Measurements from ENCODE around the gene PRR33.

Gene PRR33

DNA sequence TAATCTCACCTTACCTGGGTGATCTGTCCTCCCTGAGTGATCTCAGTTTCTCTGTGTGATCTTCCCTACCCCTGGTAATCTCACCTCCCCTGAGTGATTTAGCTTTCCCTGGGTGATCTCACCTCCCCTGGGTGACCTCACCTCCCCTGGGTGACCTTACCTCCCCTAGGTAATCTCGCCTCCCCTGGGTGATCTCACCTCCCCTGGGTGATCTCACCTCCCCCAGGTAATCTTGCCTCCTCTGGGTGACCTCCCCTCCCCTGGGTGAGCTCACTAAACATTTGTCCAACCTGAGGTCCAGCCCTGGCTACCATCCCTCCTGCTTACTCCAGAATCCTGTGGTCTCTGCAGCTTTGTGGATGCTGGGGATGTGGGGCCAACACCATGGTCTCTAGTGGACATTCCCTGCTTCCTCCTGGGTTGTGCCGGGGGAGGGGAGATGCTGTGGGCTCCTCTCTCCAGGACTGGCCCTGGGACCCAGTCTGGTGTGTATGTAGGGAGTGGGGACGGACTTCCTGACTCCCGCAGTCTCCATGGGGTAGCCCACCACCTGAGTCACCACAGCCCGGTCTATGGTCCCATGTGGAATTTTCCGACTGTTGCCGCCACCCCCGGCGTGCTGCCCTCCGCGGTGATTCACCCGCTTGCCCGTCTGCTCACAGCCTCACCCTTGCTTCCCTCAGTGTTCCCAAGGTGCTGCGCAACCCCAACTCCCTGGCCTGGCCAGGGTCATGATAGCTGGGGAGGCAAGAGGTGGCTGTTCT lies 28.9 kb downstream of the PRR33 start:
- no peak for DNase-seq (ENCODE audit: low read depth)

DNA sequence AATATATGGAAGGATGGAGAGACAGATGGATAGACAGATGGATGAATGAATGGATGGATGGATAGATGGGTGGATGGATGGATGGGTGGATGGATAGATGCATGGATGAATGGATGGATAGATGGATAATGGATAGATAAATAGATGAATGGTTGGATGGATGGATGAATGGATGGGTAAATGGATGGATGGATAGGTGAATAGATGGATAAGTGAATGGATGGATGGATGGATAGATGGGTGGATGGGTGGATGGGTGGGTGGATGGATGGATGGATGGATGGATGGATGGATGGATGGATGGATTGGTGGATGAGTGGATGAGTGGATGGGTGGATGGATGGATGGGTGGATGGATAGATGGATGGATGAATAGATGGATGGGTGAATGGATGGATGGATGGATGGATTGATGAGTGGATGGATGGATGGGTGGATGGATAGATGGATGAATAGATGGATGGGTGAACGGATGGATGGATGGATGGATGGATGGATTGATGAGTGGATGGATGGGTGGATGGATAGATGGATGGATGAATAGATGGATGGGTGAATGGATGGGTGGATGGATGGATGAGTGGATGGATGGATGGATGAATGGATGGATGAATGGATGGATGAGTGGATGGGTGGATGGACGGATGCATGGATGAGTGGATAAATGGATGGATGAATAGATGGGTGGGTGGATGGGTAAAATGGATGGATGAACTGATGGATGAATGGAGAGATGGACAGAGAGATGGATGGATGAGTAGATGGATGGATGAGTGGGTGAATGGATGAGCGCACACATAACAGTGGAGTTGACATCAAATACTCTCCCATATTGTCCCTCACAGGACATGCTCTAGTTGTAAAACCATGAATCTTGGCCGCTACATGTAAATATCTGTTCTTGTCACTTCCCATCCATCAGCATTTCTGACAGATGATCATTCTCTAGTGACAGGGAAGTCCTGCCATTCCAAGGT lies 30.0 kb downstream of the PRR33 start:
- no peak for DNase-seq (ENCODE audit: low read depth)

DNA sequence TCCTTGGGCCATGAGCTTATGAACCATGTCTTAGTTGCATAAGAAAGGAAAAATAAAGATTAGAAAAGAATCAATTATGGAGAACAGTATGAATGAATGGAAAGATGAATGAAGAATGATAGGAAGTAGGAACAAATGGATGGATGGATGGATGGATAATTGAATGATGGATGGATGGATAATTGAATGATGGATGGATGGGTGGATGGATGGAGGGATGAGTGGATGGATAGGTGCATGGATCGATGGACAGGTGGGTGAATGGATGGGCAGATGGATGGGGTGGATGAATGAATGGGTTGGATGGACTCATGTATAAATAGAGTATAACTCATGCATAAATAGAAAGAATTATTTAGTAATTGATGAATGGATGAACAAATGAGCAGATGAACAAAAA lies 31.6 kb downstream of the PRR33 start:
- DNase-seq (ENCODE audit: low read depth): no peak

DNA sequence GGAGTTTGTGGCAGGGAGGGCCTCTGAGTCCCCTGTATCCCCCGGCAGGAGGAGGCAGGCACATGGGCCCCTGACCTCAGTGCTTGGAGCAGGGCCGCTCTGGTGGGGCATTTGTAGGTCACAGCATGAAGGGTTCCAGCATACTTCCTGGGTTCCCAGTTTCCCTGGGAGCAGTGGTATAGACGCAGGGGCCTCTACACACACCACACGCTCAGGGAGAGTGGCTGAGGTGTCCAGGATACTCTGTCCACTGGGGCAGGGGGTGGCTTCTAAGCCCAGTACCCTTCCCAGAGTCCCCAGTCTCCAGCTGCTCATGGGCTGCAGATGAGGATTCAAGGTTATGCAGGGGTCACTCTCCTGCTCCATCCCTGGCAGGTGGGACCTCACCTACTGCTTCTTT lies 32.7 kb downstream of the PRR33 start:
- no peak for DNase-seq (ENCODE audit: low read depth)

DNA sequence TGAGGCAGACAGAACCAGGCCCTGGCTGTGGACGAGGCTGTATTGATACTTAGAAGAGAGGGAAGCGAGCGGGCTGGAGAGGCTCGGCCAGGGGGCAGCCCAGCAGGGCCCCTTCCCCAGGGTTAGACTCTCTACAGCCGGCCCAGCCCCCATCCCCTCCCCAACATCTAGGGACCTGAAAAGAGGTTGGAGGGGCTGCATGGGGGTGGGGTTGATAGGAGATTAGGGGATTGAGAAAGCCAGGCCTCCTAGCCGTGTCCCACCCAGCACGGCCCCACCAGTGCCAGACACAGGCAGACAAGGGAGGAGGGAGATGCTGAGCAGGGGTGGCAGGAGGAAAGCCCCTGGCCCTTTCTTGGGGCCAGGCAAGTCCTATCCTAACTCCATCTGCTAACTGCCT lies 33.1 kb downstream of the PRR33 start:
- DNase-seq (ENCODE audit: low read depth): no peak

DNA sequence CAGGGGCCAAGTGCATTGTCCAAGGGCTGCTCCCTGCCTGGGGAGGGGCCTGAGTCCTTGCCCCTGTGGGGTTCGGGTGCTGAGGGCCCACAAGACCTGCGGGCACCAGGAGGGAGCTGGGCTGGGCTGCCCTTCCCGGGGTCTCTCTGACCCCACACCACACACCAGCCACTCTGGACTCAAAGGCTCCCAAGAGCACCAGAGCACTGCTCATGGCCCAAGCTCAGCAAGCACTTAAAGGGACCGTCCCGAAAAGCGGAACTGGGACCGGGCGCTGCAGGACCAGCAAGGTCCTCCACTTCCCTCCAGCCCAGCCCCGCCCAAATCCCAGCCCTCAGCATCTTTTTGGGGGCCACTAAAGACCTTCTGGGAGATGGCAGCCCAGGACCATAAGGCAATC lies 33.5 kb downstream of the PRR33 start:
- DNase-seq (ENCODE audit: low read depth): no peak

DNA sequence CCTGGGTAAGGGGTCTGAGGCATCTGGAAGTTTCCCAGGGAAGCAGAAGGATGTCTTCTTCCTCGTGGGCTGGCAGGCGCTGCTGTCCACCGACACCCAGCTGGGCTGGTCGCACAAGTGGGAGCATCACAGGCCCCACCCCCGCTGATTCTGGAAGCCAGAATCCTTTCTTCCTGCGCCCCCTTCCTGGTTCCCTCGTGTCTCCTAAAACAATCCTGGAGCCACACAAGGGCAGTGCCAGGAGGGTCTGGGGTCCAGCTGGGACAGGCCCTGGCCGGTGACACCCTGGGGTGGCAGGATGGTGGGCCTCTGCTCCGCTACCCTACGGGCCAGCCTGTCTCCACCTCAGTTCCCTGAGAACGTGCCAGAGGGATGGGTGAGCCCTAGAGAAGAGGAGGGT lies 34.6 kb downstream of the PRR33 start:
- no peak for DNase-seq (ENCODE audit: low read depth)

DNA sequence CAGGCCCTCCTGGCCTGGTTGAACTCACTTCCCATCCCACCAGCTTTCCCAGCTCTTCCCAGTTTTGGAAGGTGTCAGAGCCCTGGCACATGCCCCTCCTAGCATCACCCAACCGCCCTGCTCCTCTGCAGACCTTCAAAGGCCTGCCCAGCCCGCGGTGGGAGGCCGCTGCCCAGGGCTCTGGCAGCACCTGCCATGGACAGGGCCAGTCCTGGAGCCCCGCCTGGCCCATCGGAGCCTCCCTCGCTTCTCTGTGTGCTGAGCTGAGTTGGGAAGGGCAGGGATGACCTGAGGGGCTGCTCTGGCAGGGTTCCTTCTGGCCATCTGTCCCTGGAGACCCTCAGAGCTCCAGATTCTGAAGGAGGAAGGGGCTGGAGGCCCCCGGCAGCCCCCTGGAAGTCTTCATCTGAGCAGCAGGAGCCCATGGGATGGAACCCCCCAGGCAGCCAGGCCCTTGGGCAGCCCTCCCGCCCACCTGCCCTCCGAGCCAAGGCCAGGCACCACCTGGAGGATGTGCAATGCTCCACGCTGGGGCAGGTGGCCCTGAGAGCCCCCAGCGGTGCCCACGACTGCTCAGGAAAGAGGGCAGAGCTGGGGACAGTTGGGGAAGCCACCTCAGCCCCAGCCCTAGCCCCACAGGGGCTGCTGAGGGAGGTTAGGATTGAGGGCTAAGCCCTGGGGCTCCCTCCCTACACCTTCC lies 35.2 kb downstream of the PRR33 start:
- DNase-seq (ENCODE audit: low read depth): no peak

DNA sequence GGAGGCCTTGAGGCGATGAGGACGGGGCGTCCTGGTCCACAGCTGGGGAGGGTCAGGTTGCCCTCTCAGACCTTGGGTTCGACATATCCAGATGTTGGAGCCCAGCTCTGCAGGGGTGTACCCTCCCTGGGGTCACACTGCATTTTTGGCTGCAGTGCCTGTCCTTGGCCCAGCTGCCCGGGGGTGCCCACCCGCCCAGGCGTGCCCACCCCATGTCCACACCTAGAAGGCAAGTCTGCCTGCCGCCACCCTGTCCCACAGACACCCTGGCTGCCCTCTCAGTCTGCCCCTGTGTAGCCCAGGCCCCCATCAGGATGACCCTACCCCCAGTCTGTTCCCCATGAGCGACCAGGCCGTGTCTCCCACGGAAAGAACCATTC lies 35.8 kb downstream of the PRR33 start:
- no peak for DNase-seq (ENCODE audit: low read depth)

DNA sequence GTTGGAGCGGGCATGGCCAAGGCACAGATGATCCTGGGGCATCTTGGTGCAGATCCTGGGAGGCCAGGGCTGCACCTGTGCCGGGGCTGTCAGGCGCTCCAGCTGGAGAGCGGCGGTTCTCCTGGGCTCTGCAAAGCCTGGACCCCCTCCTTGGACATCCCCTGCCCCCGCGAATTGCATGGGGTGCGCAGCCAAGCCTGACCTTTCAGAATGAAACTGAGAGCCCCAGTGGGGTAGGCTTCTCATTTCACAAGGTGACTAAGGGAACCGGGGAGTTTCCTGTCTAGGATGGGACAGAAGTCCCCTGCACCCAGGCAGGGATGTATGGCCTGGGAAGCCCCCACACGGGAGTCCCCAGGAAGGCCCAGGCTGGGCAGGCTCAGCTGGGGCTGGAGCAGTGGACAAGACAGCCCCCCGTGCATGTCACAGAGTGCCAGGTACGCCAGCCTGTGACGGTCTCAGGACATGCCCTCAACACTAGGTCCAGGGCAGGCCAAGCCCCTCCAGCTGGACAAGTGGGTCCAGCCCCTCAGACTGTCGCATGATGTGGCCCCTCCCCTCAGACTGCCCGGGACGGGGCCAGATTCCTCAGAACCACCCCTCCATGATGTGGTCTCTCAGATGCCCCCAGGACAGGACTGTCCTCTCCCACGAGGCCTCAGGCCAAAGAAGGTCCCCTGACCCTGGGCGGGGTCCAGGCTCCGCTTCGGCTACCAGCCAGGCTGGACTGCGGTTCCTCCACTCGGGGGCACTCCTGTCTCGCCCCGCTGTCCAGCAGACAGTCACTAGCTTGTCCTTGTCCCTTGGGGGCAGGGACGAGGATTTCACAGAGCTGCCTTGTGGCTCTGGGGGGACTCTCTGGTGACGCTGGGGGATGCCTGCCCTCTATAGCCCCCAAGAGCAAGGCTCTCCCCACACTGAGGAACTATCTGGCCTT lies 36.5 kb downstream of the PRR33 start:
- no peak for DNase-seq (ENCODE audit: low read depth)

DNA sequence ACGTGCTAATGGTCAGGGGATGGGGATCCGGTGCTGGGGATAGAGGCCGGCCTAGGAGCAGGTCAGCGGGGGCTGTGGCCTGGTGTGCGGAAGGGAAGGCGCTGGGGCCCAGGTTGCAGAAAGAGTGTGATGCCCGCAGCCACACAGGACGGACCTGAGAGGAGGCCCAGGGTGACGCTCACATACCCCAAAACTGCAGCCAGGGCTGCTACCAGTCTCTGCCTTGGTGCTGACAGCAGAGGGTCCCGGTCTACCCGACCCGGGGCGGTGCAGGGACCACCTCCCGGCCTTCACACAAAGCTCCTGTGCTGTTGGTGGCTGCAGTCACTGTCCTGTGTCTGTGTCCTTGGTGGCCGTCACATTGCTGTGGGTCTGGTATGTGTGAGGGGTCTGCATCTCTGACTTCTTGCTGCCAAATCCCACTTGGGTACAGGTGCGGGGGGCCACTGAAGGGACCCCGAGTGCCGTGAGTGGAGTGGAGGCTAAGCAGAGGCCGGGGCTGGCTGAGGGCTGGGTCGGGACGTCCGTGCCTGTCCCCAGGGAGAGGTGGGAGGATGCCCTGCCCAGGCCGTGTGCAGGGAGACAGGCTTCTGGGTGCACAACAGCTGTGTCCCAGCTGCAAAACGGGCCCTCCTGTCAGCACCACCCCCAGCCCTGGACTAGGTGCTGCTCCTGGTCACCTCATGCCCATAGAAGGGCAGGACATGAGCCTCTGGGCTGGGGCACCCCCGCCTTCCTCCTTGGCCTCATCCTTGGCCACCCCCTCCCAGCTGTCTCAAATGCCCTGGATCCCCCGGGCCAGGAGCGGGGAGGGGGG lies 37.4 kb downstream of the PRR33 start:
- DNase-seq (ENCODE audit: low read depth): no peak

DNA sequence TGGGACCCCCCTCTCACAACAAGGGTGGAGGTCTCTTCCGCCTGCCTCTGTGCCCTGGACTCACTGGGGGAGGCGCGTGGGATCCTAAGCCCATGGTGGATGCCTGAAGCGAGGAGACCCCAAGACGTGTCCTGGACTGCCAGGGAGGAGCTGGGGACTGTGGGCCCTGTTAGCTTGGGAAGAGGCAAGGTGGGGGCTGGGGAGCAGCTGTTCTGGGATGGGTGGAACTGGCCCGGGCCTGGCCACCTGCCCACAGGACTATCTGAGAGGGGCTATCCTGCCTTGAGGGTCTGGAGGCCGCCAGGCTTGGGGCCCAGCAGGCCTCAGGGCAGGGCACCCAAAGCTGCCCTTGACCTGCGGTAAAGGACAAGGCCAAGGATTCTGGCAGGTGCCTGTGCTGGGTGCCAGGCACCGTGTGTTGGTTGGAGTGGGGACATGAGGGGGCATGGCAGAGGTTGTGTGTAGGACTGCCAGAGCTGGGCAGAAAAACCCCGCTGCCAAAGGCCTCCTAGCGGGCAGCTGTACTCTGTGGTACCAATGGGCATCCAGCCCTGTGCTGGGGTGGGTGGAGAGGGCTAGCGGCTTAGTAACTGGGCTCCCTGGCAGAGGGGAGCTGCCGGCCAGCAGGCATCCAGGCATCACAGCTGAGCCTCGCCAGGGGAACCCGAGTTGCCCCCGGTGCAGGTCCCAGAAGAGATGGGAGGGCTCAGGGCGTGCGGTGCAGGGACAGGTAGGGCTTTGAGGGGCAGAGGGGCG lies 38.1 kb downstream of the PRR33 start:
- no peak for DNase-seq (ENCODE audit: low read depth)

DNA sequence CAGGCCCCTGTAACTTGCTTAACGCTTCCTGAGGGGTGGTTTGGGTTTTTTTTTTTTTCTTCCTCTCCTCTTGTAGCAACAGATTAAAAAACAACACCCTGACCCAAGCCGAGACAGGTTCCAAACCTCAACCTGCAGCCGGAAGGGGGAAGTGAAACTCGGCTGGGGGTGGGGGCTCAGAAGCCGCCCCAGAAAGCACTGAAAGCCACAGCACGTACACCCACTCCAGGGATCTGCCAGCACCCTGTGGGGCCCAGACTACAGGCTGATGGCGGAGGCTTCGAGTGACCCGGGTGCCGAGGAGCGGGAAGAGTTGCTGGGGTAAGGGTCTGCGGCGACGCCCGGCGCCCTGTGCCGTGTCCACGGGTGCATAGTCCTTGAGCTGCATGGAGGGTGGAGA lies 38.8 kb downstream of the PRR33 start, which contains the start of gene LSP1:
Gene LSP1 (plus strand): TSS at position 208 of the 400 bp plus-strand sequence. CDS start 61 bp downstream, at position 269.
- peak; percentile 54 for DNase-seq (ENCODE audit: low read depth)

DNA sequence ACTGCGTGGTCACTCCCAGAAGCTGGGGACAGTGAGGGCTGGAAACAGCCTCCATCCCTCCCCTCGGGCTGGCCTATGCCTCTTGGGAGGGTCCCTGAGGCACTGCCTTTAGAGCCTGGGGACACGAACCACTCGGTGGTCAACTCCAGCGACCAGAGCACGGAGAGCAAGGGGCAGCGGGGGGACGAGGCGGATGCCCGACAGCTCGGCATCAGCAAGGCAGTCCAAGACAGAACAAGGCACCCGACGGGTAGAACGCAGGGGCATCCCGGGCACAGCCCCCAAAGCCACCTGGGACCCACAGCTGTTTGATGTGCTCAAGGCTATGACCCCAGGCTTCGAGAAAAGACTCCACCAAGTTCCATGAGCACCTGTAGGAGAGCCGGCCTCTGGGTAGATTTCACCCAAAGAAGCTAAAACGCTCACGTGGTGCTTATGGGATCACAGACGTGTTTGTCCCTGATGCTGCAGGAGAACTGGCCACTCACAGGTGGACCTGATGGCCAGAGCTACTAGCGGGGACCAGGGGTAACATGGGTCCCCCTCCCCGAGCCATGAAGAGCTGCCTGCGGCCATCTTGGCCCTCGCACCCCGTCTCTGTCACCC lies 39.3 kb downstream of the PRR33 start:
- DNase-seq (ENCODE audit: low read depth): no peak

DNA sequence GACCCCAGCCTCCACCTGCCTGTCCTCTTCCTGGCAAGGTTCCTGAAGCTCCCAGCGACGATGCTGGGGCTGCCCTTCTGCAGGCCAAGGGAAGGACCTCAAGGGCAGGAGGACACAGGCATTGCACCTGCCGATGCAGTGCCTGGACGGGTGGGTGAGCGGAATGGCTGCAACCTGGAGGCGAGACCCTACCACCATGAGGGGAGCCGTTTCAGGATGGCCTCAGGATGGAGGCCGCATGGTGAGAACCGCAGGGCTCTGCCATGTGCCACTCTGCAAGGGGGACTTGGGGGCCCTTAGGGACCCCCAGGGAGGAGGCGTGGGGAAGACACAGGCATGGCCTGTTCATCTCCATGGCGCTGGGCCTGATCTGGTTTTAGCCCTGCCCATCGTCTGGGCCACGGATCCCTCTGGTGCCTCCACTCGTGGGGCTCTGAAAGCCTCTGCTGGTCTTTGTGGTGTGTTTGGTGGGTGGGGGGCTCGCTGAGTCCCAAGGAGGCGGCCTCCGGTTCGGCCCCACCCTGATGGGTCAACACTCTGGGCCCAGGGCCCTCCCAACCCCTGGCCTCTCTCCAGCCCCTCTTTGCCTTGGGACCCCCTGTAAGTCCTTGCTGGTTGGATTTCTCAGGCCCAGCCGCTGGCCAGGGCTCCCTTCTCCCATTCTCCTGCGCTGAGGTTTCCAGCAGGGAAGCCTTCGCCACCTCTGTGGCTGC lies 40.1 kb downstream of the PRR33 start:
- no peak for DNase-seq (ENCODE audit: low read depth)

DNA sequence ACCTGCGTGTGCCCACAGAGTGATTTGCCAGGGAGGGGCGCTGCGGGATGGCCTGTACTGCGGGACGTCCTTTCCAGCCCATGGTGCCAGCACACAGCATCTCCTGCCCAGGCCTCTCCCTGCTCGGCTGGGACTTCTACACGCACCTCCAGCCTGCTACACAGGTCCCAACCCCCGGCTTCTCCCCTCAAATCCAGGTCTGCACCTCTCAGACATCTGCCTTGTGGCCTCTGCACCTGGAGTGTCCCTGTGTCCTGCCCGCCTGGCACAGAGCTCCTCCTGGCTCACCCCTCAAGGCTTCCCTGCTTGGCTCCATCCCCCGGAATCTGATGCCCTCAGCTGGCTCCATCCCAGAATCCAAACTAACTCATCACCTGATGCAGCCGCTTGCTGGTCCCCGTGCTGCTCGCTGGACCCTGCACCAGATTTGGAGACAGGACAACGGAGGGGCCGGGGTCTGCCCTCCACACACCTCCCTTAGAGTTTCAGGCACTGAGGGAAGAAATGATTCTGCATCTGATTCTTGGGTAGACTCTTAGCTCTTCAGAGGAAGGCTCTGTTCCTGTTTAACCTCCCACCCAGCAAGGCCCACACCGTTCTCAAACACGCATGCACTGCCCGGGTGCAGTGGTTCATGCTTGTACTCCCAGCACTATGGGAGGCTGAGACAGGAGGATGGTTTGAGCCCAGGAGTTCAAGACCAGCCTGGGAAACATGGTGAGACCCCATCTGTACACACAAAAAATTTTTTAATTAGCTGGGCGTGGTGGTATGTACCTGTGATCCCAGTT lies 42.9 kb downstream of the PRR33 start:
- DNase-seq (ENCODE audit: low read depth): no peak

DNA sequence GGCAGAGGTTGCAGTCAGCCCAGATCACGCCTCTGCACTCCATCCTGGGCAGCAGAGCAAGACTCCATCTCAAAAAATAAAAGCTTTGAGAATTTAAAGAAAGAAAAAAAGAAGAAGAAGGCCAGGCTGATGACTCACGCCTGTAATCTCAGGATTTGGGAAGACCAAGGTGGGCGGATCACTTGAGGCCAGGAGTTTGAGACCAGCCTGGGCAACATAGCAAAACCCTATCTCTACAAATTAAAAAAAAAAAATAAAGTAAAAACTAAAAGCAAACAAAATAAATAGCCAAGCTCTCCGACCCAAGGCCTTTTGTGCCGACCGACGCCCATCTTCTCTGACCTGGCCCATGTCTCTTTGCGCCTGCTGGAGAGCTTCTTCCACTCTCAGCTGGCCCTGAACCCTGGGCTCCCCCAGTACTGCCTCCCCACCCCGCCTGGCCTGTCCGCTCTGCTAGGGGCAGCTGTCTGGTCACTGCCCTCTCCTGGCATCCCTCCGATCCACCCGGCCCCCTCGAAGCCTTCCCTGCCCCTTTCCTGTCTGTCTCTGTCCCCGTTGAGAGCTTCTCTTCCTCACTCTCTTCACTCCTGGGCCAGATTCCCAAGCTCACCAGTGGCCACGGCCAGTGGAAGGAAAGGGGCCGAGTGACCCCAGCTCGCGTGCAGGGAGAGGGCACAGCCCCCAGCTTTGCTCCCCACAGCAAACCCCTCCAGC lies 43.6 kb downstream of the PRR33 start:
- no peak for DNase-seq (ENCODE audit: low read depth)
